ENCODE data around the gene BTBD3. TPM values are rescaled to one million over a fixed set of nuclear protein-coding genes. Genes with fewer than 3 reads are reported as not detected.

Gene BTBD3
- total and polyA plus RNA-seq, 3 donors from 2014 or later, result 34.4 to 92.2 (median 83.6) TPM

DNA sequence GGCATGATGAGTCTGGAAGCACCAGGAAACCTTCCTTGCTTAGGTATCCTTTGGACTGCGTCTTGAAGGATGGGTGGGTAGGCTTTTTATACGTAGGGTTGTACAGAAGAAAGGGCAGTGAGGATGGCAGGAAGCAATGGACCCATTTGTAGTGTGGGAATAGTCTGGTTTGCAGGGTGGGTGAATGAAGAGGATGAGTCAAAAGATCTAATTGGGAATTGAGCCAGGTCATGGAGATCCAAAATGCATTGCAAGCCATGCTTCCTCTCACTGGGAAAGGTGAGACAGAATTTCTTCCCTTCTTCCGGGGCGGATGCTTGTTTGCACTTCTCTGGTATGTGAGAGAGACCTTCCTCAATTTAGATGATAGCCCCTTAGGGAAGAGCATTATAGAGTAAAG lies 10.1 kb upstream of the BTBD3 start:
- WGBS, 2 donors, result 97 to 98% methylated on average over 4 of the region's 4 CpGs
- Histone ChIP-seq H3K27me3 (no peaks in the 10 kb centered on the region), H3K4me3 (no peak overlapping the region), H3K9me3 (no peaks in the 10 kb centered on the region), H3K27ac (no peak overlapping the region), H3K36me3 (ENCODE audit: low read depth, missing control alignments) (no peaks in the 10 kb centered on the region), H3K4me1 (peaks cover 6% of the 10 kb centered on the region)
- no peak for DNase-seq
- intact Hi-C loops (cut with DNase I; ENCODE audit: low total_unique reads), result no loop called here
- TF ChIP-seq POLR2A (IDR thresholded peaks at IDR 0.05), result no peak
- TF ChIP-seq, protein P1, sequence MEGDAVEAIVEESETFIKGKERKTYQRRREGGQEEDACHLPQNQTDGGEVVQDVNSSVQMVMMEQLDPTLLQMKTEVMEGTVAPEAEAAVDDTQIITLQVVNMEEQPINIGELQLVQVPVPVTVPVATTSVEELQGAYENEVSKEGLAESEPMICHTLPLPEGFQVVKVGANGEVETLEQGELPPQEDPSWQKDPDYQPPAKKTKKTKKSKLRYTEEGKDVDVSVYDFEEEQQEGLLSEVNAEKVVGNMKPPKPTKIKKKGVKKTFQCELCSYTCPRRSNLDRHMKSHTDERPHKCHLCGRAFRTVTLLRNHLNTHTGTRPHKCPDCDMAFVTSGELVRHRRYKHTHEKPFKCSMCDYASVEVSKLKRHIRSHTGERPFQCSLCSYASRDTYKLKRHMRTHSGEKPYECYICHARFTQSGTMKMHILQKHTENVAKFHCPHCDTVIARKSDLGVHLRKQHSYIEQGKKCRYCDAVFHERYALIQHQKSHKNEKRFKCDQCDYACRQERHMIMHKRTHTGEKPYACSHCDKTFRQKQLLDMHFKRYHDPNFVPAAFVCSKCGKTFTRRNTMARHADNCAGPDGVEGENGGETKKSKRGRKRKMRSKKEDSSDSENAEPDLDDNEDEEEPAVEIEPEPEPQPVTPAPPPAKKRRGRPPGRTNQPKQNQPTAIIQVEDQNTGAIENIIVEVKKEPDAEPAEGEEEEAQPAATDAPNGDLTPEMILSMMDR (IDR thresholded peaks at IDR 0.05), result no peak

DNA sequence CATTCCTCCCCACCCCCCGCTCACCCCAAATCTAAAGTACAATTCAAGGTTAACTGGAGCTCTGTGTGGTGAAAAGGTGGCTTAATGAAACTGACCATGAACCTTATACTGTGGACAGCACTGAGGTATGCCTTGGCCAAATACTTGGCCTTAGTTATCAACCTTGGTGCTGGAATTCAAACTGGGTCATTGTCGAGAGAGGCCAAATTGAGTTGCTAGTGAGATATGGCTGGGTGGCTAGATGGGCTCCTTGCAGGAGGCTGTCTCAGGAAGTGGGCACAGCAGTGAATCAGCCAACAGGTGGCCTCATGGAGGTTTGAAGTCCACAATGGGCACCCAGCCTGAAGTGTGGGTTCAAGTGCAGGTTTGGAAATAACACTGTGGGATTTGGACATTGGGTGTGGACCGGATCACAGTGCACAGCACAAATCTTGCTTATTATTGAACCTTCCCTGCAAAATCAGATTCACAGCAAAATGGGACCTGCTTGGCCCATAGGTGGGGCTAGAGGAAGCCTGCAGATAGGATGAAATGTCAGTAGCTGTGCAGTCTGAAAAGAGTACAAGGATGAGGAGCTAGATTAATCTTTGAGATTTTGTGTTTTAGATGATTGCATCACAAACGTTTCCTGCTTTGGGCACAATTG lies 5.6 kb upstream of the BTBD3 start:
- H3K9me3 ChIP-seq, result no peaks in the 10 kb centered on the region
- WGBS, 2 donors, result 78 to 80% methylated on average over 4 of the region's 4 CpGs
- TF ChIP-seq POLR2A (IDR thresholded peaks at IDR 0.05), result no peak
- TF ChIP-seq, protein P1 (IDR thresholded peaks at IDR 0.05), result no peak
- no peaks in the 10 kb centered on the region for H3K36me3 ChIP-seq (ENCODE audit: low read depth, missing control alignments)
- peaks cover 7% of the 10 kb centered on the region for H3K4me1 ChIP-seq
- DNase-seq, result no peak
- no peak overlapping the region for H3K4me3 ChIP-seq
- no peak overlapping the region for H3K27ac ChIP-seq
- intact Hi-C loops (cut with DNase I; ENCODE audit: low total_unique reads), result no loop called here
- H3K27me3 ChIP-seq, result no peaks in the 10 kb centered on the region

DNA sequence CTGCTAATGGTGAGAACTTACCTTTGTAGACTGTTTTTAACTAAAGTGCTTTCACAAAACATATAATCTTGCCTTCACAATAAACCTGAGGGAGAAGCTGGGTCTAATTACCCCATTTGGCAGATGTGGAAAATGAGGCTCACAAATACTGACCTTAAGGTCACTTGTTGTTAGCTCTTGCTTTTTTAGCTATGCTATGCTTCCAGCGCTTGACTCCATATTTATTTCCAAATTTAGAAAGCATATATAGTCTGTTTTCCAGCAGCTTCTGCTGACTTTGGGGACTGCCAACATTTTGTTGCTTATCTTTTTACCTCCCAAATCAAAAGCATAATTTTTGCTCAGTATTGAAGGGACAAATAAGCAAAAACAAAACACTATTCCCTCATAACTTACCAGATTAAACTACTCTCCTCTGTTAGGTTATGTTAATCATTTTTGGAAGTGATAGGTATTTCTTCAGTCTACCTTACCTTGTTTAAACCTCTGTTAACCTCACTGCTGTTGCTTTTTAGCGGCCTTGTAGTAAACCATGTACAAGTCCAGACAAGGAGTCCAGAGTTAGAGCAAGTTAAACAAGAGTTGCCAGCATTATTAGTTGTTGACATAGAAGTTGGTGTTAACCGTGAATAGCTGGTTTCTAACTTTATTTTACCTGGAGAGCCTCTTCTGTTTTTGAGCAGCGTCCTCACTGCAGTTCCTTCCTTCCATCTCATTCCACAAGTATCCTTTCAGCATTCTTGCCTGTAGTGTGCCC lies 4.9 kb upstream of the BTBD3 start:
- 91% methylated on average over 4 of the region's 4 CpGs for WGBS, 2 donors

DNA sequence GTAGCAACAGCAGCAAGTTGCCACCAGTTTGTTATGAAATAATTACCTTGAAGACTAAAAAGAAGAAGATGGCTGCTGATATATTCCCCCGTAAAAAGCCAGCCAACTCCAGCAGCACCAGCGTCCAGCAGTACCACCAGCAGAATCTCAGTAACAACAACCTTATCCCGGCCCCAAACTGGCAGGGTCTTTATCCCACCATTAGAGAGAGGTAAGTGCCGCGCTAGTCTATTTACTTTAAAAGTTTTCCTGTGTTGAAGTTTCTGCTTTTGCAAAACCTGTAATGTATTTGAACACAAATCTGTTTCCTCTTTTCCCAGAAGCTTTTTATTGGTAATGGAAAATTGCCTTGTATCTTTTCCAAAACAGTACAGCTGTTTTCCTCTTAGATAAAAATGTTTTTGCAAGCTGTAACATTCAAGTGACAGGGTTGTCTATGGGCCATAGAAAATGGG lies 725 bp downstream of the BTBD3 start:
- peak; percentile 19 for DNase-seq
- no peaks in the 10 kb centered on the region for H3K36me3 ChIP-seq (ENCODE audit: low read depth, missing control alignments)
- peak overlapping the region in 1 of 2 donors; percentile 33 for H3K27ac ChIP-seq
- peaks cover 24% of the 10 kb centered on the region for H3K4me1 ChIP-seq
- no peaks in the 10 kb centered on the region for H3K27me3 ChIP-seq
- H3K4me3 ChIP-seq, result peak overlapping the region in 1 of 2 donors; percentile 24
- no peaks in the 10 kb centered on the region for H3K9me3 ChIP-seq
- no peak for TF ChIP-seq POLR2A (IDR thresholded peaks at IDR 0.05)
- TF ChIP-seq, protein P1 (IDR thresholded peaks at IDR 0.05), result no peak
- intact Hi-C loops (cut with DNase I; ENCODE audit: low total_unique reads), result no loop called here
- 39% methylated on average over 5 of the region's 5 CpGs for WGBS, 2 donors

More for the DNA sequence above, 4.9 kb upstream of the BTBD3 start:
- H3K36me3 ChIP-seq (ENCODE audit: low read depth, missing control alignments), result no peaks in the 10 kb centered on the region
- no peak overlapping the region for H3K27ac ChIP-seq
- intact Hi-C loops (cut with DNase I; ENCODE audit: low total_unique reads), result no loop called here
- no peak overlapping the region for H3K4me3 ChIP-seq
- H3K27me3 ChIP-seq, result no peaks in the 10 kb centered on the region
- H3K4me1 ChIP-seq, result peaks cover 14% of the 10 kb centered on the region
- no peak for DNase-seq
- no peak for TF ChIP-seq POLR2A (IDR thresholded peaks at IDR 0.05)
- TF ChIP-seq, protein P1 (IDR thresholded peaks at IDR 0.05), result no peak
- no peaks in the 10 kb centered on the region for H3K9me3 ChIP-seq

Measured in testis (tissue), 3 donors.